Inferior parietal cortex (tissue), 1 donor: ENCODE data around the gene LMBR1L.

ENCODE experiments used
- DNase-seq: peaks from one replicate; pipeline ENCODE4 v3.0.0-alpha.2; 2016; ENCODE audit errors: extremely low spot score

LMBR1L gene

DNA sequence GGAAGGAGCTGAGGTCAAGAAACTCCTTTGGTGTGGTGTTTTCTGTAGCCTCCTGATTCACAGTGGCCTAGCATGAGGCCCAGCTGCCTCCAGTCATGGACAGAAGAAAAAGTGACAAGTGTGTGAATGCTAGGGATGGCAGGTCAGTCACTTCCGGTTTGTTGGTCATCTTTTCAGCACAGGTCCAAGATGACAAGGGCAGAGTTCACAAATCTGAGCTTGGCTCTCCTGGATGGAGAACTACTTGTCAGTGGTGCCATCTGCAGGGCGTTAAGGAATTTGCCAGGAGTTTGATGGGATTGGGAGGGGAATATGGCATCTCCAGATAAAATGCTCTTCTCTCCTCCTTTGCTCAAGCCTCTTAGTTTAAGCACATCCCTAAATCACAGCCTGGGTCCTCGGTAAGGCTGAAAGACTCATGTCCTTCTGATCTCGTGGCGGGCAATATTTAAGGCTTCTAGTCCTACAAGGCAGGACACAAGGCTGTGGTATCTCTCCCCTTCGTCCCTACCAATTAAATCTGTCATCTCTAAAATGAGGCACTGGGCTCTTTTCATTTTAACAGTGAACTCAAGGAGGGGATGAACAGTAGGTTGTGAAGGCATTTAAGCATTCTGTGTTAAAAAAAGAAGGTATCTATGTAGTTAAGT lies 10.5 kb upstream of the LMBR1L start:
- peak; percentile 66 for DNase-seq

DNA sequence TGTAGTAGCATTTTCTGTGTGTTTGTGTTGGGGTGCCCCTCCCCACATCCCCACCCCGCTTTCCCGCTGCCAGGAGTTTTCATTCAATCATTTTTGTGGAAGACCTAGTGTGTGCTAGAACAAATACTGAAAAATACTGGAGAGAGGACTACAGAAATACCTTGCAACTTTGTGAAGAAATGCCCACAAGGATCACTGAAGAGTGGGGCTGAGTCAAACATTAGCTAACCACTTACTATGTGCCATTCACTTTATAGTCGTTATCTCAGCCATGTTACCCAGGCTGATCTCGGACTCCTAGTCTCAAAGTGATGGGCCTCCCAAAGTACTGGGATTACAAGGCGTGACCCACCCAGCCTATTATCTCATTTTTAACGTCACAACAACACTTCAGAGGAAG lies 559 bp upstream of the LMBR1L start:
- DNase-seq: no peak

GRCh38 chr12:49109641-49110463 lies 795 bp downstream of the LMBR1L start:
- DNase-seq: no peak

DNA sequence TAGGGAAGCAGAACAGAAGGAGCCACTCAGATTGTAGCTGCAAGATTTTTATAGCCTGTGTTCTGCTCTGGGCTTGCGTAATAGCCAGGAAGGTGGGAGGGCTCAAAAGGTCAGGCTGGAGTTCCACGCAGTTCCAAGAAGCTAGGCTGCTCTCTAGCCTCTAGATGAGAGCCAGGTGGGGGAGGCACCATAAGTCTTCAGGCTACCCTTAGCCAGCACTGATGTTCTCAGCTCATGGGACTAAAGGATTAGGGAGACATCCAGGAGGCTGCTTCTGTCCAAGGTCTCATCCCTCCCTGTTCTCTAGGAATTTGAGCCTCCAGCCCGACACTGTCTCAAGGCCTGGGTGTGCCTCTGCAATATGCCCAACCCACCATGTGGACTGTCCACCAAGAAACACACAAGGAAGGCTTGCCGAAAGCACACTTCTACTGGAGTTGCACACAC lies 1.7 kb downstream of the LMBR1L start:
- no peak for DNase-seq

DNA sequence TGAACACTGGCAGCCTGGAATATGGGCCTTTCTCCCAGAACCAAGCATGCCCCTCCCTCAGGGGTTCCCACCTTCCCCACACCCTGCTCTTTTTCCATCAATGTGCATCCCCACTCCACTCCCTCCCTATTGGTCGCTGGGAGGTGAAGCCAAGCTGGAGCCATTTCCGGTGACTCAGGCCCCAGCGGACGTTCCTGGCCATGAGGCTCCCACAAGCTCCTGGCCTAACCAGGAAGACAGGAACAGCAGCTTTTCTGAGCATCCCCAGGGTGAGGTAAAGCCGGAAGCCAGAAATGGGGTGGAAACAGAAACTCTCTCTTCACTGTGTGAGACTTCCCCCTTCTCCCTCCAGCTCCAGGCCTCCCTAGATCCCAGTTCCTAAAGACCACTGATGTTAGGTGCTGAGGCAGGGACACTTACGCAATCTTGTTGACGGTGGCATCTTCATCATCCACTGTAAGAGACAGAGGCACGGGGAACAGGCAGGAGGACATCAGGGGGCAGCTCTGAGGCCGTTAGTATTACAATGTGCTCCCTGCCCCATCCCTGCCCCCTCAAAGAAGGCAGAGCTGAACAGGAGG lies 5.1 kb downstream of the LMBR1L start:
- DNase-seq: no peak

- no peak for DNase-seq
These were observed 5.8 kb downstream of the LMBR1L start for GRCh38 chr12:49104822-49105221.

GRCh38 chr12:49100380-49100779 lies 10.3 kb downstream of the LMBR1L start:
- DNase-seq: no peak

GRCh38 chr12:49098703-49099102 lies 11.9 kb downstream of the LMBR1L start:
- no peak for DNase-seq

DNA sequence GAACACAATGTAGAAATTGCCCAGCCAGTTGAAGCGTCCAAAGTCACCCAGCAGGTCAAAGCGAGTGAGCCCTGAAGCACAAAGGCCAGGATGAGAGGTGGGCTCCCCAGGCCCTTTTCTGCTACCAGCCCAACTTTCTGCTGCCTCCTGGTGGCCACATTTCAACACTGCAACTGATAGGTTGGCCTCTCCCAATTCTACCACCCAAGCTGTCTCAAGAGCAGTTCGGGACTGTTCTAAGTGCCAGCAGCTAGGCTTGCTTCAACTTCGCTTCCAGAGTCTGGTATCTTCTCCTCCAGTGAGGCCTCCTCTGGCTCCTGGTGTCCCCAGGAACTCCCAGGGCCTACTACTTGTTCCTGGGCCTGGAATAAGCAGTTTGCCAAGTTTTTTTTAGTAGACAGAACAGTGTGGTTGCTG lies 12.6 kb downstream of the LMBR1L start:
- peak; percentile 66 for DNase-seq

- no peak for DNase-seq
These were observed 13.3 kb downstream of the LMBR1L start for GRCh38 chr12:49097381-49097780.

GRCh38 chr12:49094975-49095365 lies 15.7 kb downstream of the LMBR1L start:
- DNase-seq: no peak

DNA sequence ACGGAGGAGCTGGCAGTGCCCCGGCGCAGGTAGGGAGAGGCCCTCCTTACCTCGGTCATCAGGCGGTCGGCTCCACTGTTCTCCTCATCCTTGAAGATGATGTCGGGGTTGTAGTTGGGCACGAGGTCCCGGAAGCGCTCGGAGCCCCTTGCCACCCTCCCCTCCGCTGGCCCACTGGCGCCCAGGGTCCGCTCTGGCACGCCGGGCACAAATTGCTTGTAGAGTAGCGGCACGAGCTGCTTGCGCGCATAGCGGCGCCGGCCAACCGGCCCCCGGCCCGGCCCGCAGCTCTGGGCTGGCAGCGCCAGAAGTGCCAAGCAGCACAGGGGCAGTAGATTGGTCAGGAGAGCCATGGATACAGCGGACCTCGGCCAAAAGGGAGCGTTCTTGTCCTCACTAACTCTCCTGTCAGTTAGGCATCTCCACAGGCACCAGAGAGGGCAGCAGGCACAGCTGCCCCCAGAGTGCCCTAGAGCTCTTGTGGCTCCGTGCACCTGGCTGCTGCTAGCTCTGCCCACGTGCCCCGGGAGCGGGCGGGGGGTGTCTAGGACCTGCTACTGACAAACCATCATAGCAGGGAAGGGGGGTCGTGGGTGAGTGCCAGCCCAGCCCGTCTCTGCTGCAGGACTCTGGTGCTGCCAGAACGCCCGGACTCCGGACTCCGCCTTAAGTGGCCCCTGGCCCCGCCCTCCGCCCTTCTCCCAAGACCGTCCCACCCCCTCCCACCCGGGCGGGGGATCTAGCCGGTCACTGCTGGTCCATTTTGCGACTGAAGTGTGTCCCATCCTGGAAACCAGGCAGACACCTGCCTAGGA lies 16.3 kb downstream of the LMBR1L start, which contains the start of gene DHH:
DHH (minus strand) TSS at position 642 of the 815 bp plus-strand sequence; CDS start at position 353, 289 bp downstream.
- no peak for DNase-seq

GRCh38 chr12:49093792-49094159 lies 16.9 kb downstream of the LMBR1L start:
- no peak for DNase-seq

DNA sequence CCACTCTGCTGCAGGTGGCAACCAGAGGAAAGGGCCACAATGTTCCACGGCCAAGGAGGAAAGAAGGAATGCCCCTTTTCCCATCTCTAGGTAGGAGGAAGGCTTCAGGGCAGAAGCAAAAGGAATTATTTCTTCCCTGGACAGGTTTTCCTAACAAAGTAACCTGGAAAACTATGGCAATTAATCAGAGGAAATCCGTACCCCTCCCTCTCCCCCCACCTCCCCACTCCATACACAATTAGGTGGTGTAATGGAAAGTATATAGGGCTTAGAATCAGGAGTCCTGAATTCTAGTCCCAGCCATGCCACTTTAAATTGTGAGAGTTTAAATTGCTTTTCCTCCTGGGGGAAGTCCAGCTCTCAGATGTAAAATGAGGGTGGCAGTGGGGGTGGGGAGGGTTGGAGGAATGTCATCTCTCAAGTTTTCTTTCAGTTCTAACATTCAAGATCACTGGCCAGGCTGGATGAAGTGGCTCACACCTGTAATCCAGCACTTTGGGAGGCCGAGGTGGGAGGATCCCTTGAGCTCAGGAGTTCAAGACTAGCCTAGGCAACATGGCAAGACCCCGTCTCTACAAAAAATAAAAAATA lies 17.7 kb downstream of the LMBR1L start:
- no peak for DNase-seq

DNA sequence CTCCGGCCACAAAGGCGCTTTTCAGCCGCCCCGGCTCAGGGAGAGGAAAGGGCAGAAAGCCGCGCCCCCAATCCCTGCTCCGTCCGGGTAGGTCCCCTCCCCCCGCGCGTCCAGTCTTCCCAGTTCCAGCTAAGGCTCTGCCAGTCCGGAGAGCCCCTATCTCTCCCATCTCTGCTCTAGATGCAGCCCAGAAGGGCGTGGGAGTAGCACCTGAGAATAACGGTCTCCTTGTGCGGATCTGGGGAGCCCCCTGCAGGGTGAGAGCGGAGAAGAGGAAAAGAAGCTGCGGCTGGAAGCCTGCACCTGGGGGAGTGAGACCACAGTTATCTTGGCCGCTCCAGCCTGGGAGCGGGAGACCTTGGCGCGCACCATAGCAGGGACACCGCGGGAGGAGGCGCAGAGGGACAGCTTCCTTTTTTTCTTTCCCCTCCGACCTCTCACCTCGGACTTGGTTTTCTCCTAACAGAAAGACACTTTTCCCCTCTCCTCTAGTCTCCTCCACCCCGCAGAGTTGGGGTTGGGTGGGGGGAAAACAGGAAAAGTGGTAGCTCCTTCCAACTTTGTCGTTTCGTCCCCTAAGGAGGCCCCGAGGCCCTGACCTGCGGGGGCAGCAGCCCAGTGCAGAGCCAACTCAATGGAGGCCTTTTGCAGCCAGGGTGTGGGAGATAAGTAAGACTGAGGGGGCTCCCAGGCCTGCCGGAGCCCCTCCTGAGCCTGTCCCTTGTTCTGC lies 18.4 kb downstream of the LMBR1L start:
- peak; percentile 72 for DNase-seq

GRCh38 chr12:49091836-49092085 lies 18.9 kb downstream of the LMBR1L start:
- DNase-seq: no peak

DNA sequence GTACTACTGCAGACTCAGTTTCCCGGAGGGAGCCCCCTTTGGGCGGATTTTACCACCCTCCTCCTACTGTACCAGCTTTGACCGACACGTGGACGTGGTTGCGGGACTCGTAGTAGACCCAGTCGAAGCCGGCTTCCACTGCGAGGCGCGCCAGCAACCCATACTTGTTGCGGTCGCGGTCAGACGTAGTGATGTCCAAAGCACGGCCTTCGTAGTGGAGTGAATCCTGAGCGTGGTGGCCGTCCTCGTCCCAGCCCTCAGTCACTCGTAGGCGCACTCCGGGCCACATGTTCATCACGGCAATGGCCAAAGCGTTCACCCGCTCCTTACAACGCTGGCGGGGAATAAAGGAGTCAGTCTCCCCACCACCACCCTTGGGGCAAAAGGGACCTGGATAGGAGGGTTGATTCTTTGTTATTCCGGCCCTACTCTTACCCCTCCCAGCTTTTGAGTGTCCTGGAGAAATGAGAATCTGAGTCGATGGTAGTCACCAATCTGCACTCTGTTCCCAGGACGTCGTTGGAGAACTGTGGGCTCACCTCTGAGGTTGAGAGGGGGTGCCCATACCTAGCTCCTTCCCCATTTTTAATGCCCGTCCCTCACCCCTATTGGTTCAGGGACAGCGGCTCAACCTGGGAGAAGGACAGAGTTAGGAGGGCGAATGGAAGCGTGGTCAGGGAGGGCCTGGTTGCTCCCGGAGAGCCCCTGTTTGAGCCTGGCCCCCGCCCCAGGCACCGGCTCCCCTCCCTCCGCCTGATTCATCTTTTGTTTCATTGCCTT lies 19.4 kb downstream of the LMBR1L start:
- no peak for DNase-seq

GRCh38 chr12:49089821-49090773 lies 20.6 kb downstream of the LMBR1L start:
- DNase-seq: no peak

GRCh38 chr12:49088932-49089330 lies 21.7 kb downstream of the LMBR1L start:
- no peak for DNase-seq
